Stimulated activated CD8-positive, alpha-beta memory T cell treated with anti-CD3 and anti-CD28 coated beads, Interleukin-15, amount 100 ng/mL, for 48 hours (primary cell): ENCODE data around the gene CALCOCO2.
"Not testable (repeated sequence)": the region's sequence is repeated elsewhere in the genome, so short reads cannot be mapped to it uniquely, and the experiment has no call there.

ENCODE experiments used
- DNase-seq, 2 donors: peaks; one replicate each; pipeline ENCODE4 v3.0.0-alpha.2; 2020; ENCODE audit warnings: low read depth in 2 of 2

The CALCOCO2 gene

GRCh38 chr17:48820936-48821335 lies 9.9 kb upstream of the CALCOCO2 start:
- not testable (repeated sequence) for DNase-seq

- DNase-seq, result no peak
These were observed 5.1 kb upstream of the CALCOCO2 start for GRCh38 chr17:48825446-48826381.

GRCh38 chr17:48831549-48831883 lies 681 bp downstream of the CALCOCO2 start:
- DNase-seq, result no peak

- DNase-seq, result no peak
These were observed 4.1 kb downstream of the CALCOCO2 start for GRCh38 chr17:48834973-48835372.

GRCh38 chr17:48835971-48836370 lies 5.1 kb downstream of the CALCOCO2 start:
- DNase-seq, result no peak

GRCh38 chr17:48837458-48837857 lies 6.6 kb downstream of the CALCOCO2 start:
- not testable (repeated sequence) for DNase-seq

GRCh38 chr17:48840441-48840840 lies 9.6 kb downstream of the CALCOCO2 start:
- DNase-seq, result no peak

- DNase-seq, result no peak
These were observed 10.6 kb downstream of the CALCOCO2 start for GRCh38 chr17:48841395-48841831.

GRCh38 chr17:48842746-48843145 lies 11.9 kb downstream of the CALCOCO2 start:
- no peak for DNase-seq

GRCh38 chr17:48843187-48843900 lies 12.5 kb downstream of the CALCOCO2 start:
- no peak for DNase-seq

GRCh38 chr17:48850792-48851323 lies 20.0 kb downstream of the CALCOCO2 start:
- no peak for DNase-seq

- no peak for DNase-seq
These were observed 24.1 kb downstream of the CALCOCO2 start for GRCh38 chr17:48854774-48855476.

GRCh38 chr17:48856122-48856821 lies 25.4 kb downstream of the CALCOCO2 start:
- no peak for DNase-seq

GRCh38 chr17:48860034-48860433 lies 29.2 kb downstream of the CALCOCO2 start:
- DNase-seq, result no peak

GRCh38 chr17:48860456-48860855 lies 29.6 kb downstream of the CALCOCO2 start:
- DNase-seq, result no peak

- DNase-seq, result no peak
These were observed 38.2 kb downstream of the CALCOCO2 start for GRCh38 chr17:48868916-48869500.

- no peak for DNase-seq
These were observed 39.0 kb downstream of the CALCOCO2 start for GRCh38 chr17:48869821-48870318.

- DNase-seq, result no peak
These were observed 40.3 kb downstream of the CALCOCO2 start for GRCh38 chr17:48871035-48871550.

GRCh38 chr17:48871551-48872351 lies 40.9 kb downstream of the CALCOCO2 start:
- no peak for DNase-seq

- not testable (repeated sequence) for DNase-seq
These were observed 41.6 kb downstream of the CALCOCO2 start for GRCh38 chr17:48872409-48872808.
